ENCODE measurements around the gene BCOR.

The BCOR gene

DNA sequence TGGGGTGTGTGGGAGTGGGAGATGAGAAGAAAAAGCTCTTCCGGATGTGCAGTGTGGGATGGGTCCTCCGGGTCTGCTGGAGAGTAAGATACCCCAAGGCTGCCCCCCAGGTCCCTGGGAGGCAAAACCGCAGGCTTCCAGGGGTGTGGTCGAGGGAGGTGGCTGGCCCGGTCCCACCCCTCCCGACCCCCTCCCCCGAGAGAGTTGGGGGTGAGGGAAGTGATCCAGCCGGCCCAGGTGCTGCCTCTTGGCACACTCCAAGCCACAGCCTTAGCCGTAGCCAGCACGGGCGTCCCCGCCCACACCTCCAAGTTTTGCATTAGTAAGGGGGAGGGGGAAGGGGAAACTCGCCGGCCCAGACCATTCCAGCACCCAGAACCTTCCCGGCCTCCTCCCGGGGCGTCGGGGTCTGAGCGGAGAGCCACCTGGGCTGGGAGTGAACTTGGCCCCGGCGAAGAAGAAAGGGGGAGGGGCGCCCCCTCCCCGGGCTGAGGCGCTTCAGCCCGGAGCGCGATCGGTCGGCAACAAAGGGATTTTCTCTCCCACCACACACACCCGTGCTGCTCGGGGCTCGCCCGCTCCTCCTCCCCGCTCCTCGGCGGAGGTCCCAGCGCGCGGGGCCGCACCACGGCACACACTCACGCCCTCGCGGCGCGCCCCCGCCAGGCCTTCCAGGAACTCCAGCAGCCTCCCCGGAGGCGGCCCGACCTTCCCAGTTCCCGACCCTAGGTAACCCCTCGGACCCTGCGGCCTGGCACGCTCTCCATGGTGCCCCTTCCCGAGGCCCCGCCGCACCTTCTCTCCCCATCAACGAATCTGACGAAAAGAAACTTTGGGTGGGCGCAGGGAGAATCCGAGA is 14.4 kb downstream of the BCOR start:
- DNase-seq = no peak

DNA sequence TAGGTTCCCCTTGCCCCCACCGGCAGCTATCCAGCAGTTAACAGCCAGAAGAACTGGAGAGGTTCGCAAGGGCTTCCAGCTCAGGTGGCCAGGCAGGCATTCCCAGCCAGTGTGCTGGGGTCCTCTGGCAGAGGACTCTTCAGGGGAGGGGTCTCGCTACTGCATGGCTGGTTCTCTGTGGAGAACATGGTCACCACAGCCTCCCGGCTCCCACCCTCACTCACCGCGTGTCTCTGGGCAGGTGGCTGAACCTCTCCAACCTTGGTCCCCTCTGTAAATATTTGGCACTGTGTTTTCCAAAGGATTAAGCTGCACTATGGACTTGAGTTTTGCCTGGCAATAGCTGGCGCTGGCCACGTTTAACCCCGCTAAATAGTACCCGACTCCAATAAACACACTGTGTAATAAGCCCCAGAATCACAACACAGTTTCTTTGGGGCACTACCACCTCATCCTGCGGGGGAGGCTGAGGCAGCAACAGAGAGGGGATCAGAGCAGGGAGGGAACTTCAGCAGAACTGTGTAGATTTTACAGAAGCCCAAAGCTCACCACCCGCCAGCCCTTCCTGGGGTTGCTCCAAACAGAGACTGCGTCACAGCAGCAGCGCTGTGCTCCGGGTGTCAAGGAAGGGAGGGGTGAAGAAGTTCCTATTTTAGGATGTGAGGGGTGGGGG is 15.2 kb downstream of the BCOR start:
- no peak for DNase-seq

DNA sequence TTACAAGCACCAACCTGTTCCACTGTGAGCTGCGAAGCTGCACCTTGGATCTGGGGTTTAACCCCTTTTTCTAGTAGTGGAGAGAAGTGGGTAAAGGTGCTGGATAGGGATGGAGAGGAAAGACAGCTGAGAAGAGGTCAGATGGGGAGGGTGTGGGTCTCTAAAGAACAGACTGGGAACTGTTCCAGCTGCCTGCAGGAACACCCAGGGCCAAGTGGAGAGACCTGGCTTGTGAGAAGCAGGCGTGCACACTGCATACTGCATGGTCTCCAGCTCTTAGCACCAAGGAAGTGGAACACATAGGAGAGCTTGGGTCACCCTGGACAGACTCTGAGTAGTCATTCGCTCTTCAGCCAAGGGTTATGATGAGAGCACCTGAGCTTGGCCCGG is 16.1 kb downstream of the BCOR start:
- no peak for DNase-seq

DNA sequence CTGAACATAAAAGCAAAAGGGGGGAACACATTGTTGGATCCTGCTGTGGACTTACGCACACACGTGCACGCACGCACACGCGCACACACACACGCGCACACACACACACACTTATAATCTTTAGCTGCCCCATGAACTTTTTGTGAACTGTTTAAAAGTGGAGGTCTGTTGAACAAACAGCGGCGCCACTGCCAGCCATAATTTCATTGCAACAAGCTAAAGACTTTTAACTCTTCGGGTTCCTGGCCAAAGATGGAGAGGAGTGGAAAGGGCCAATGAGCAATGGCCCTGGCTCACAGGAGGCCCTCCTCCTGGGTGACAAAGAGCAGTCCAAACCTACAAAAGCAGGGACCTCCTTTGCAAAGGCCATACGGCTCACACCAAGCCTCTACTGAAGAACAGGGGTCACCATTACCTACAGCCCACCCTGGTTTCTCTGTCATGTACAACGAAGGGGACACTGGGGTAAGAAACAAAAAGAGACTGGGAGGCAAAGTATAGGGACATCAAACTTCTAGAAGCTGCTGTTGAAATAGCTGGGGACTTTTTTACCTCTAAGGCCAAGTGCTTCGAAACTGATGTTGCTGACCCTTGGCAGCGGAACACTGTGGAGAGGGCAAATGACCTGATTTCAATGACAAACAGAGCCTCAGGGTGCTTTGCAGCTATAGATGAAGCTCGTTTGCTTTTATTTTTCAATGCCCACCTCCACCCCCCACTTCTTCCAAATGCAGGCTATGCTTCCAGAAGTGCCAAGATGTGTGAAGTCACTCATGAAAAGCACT is 16.7 kb downstream of the BCOR start:
- DNase-seq = no peak

DNA sequence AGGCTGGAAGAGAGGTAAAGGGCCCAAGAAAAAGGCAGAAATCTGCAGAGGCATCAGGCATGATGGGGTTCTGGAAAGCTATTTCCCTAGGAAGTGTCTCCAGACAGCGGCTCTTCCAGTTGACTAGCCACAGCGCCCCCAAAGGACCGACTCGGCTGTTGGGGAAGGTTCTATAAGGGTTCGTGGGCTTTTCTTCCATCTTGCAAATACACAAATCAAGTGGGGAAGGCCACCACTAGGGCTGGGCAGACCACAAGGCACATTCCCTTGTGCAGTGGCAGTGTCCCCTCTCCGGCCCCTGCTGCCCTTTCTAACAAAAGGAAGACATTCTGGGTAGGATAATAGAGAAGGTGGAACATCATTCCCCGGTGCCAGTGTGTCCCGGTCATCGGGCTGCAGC is 18.2 kb downstream of the BCOR start:
- no peak for DNase-seq

DNA sequence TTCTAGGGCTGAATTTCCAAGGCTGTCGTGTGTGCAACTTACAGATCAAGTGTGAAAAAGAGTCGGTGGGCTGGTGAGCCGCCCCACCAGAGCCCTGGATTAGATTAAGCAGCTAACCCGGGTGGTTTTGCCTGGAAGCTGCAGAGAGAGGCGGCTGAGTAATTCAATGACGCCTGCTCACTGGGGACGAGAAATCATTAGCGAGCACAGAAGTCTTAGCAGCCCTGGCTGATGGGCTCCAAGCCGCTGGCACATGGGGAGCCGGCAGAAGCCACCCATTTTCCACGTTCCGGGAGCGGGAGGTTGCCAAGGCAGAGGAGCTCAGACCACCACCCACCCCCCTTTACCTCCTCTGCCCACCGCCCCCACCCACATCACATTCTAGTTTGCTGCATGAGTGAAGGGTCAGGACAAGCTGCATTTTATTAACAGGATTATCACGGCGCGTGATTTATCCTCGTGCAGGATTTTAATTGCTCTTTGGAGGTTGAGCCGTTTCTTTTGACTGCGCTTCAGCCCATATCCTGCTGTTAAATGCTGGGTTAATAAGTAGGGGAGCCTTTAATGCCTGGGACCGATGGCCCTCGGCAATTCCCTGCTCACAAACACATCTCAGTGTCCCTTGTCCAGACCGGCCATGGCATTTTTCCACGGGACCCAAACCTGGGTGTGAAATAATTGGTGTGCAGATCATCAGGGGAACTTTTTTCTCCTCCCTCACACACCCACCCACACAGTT is 19.1 kb downstream of the BCOR start:
- no peak for DNase-seq

DNA sequence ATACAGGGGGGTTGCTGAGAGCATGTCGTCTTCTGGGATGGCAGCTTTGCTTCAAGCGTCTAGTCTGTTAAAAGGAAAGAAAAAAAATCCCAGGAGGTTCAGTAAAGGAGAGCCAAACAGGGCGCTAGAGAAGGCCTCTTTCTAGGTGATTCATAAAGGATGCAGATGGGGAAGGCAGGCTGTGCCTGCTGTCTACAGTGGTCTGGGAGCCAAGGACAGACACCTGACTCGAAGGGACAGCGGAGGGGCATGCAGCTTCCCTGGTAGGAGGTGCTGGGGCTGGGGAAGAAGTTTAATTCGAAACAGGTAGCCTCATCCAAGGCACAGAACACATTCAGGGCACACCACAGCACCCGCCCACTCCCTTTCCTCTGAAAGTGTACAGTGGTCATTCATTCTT is 19.9 kb downstream of the BCOR start:
- no peak for DNase-seq

DNA sequence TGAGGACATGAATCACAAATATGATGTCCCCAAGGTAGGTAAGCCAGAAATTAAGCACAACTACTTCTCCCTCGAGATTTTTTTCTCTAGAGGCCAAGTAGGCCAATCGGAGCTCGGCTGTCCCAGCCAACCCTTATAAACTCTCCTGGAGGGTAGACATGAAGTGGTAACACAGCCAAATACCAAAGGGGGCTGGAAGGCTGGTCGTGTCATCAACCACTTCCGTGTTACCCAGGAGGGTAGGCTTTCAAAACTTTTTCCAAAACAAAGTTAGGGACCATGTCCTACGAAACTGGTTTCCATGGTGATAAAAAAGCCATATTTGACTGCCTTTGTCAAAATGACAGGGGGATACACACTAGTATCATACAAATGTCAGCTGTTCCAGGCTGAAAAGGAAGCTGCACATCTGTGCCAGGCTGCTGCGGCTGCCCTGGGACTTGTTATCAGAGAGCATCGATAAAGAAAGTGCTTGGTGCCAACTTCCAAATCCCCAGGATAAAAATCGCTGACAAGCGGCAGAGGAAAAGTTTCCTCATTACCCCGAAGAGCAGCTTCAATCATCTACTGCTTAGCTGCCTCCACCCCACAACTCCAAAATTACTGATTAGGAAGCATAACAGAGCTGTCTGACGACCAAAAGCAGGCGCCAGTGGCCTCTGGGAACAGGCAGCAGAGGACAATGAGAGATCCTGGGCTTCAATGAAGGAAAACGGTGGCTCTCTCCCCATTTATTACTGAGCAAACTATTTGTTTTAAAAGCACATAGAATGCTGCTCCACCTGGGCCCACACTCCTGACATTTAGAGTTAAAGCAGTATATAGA is 20.8 kb downstream of the BCOR start:
- no peak for DNase-seq

DNA sequence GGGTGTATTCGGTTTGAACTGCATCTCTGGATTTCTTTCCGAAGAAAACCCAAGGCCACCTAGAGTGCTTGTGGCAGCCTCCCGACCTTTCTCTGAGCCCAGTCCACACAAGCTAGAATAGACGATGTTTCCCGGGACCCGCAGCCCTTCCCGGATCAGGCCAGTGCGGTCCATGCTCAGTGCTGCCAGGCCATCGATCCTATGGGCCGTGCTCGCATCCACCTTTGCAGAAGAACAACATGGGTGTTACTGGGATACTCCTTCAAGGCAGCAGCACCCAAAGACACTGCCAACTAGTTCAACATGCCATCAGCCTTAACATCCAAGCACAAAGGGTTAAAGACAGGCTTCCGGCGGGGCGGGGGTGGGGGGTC is 22.8 kb downstream of the BCOR start:
- no peak for DNase-seq

DNA sequence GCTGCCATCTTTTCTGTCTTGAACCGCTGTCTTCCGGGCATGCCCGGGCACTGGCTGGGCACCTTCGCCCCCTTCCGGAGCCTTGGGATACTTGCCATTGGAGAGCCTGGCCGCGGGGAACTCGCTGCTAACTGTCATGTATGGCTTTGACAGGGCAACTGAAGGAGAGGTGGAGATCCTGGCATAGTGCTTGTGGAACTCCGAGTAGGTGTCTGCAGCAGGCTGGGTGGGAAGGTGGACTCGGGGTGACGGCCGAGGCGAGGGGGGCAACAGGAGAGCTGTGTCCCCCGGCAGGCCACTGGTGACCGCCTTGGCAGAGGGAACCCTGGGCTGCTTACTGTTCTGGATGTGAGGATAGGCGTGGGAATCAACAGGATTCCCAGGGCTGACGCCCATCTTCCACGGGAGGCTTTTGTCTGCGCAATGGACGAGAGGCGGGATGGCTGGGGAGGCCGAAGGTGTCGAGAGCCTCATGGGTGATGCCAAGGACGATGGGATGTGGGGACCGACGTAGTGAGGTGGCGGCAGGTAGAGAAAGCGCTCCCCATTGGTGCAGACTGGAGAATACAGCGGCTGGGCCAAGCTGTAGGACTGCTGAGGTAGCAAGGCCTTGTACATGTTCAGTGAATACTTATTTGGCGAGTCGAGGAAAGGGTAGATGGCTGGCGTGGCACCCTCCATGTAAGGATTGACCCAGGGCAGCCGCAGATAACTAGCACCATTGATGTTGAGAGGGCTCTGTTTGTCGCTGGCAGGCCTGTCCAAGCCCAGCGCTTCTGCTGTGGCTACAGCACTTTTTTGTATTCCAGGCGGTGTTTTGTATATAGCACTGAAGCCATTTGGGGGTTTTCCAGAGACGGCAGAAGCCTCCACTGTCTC is 23.4 kb downstream of the BCOR start:
- no peak for DNase-seq

DNA sequence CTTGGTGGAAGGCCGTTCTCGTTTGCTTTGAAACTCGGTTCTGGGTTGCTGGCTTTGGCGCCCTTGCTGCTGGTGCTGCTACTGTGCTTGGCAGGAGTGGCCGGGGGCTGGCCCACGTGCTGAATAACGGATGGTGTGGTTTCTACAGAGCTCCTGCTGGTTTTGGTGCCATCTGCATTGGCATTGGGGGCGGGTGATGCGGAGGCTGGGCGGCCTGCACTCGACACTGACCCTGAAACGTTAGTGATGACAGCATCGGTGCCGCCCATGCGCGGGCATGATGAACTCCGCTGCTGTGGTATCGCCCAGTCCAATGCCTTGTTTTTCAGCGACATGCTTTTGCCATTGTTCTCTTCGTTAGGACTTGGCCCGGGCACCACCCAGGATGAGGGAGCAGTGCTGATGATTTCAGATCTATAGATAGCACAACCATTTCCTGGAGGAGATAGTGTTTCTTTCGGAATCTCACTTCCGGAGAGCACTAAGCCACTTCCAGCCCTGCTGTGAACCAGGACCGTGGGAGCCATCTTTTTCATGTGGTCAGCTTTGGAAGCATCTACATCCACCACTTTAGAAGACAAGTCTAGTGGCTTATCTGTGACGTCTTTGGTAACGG is 24.2 kb downstream of the BCOR start:
- no peak for DNase-seq

DNA sequence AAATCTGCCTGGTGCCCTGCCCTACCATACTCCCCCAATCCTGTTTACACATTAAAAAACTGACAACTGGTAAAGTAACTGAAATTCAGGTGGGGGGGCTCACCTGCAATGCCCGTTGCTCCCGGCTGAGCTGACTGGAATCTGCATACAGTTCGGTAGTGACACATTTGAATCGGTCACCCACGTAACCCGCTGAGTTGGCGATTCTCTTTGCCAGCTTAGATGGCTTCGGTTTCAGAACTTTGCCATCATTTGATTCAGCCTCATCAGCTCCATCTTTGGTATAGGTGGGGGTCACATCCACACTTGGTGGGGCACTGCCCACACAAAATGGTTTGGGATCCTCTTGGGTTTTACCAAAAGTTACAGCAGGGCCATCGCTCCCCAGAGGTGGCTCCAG is 25.5 kb downstream of the BCOR start:
- no peak for DNase-seq

DNA sequence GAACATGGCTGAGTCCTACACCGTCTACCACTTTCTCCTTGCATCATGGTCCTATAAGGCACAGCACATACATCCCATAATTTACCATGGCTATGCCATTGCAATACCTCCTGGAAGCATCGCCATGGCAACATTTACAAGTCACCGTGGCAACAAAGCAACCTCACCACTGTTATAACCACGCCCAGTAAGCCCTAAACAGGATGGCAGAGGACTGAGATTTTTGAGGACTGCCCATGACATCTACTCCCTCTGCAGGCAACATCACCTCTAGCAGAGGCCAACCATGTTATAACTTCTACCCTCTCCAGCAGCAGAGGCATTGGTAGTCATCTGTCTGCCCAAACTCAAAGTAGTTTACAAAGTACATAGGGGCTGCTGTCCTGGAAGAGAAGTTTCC is 29.7 kb downstream of the BCOR start:
- no peak for DNase-seq

DNA sequence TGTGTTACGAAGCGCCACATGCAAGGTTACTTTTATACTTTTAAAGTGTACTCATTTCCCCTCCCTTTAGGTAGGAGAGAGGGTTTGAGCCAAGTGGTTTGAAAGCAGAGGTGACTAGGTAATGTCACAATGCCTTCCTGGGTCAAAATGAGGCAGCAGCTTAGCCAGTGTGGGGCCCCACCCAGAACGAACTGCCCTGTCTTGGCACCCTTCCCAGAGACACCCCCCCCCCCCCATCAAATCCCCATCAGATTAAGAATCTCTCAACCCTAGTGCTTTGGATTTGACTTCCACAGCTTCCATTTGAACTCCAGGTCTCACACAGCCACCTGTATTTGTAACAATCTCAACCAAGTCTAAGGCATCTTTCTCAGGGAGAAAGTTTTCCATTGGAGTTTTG is 31.1 kb downstream of the BCOR start:
- no peak for DNase-seq

DNA sequence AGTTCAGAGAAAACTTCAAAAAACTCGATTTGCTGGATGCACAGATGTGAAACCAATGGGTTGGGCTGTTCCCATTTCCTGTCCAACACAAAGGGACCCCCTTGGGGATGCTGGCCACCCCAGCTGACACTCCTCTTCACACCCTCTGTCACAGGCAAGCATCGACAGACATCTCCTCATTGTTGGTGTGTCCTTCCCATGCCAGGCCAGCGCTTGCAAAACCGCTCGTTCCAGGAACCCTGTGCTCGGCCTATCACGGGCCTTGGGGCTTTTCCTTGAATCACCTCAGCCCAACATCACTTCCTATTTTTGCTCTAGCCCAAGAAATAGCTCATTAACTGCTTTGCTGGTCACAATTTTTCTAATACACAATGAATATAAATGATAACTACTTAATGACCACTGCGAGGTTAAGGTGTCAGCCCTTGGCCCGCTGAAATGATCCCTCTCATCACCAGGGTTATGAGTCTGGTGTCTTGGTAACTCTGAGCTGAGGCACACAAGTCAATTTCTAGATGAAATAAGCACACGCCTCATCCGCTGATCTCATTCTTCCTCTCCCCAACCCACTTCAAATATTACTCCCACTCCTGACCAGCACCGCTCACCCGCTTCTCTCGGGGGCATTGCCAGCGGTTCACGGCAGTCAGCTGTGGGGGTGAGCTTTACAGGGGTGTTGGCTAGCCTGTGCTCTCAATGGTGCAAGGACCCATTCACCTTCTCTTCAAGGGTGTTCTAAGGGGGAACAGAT is 32.3 kb downstream of the BCOR start:
- DNase-seq = no peak

DNA sequence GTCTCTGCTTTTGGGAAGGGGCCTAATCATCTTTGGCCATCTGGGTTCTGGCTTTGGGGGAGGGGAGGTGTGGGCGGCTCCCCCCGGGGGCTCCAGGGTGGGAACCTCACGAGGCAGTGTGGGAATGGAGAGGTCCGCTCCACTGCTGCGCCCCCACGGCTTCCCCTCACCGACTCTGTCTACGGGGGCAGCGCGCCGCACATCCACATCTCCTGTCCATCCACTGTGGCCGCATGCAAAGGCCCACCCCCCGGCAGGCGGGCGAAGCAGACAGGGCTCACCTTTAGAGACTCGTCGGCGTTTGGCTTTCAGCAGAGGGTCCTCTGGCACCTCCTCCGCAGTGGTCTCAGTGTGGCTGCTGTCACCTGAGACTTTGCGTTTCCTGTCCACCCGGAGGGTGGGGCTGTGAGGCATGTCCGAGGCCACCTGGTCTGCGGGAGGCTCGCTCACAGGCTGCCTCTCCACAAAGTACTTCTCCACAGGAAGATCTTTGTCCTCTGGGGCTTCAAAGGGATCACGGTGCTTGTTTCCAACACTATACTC is 33.6 kb downstream of the BCOR start:
- no peak for DNase-seq

DNA sequence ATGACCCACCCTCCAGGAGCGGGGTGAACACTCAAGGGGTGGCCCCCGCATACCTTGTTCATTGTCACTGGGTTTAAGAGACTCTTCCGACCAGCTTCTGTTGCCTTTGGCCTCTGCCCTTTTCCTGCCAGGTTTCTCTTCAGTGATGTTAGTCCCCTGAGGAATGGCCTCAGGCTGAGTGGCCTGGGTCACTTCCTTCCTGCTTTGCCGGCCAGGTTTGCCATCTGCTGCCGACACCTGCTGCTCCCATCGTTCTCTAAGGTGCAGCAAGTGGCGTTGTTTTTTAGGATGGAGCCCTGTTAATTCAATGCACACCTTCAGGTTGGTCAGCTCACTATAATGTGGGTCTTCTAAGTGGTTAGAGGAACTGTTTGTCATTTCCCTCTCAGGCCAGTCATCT is 34.2 kb downstream of the BCOR start:
- DNase-seq = no peak

DNA sequence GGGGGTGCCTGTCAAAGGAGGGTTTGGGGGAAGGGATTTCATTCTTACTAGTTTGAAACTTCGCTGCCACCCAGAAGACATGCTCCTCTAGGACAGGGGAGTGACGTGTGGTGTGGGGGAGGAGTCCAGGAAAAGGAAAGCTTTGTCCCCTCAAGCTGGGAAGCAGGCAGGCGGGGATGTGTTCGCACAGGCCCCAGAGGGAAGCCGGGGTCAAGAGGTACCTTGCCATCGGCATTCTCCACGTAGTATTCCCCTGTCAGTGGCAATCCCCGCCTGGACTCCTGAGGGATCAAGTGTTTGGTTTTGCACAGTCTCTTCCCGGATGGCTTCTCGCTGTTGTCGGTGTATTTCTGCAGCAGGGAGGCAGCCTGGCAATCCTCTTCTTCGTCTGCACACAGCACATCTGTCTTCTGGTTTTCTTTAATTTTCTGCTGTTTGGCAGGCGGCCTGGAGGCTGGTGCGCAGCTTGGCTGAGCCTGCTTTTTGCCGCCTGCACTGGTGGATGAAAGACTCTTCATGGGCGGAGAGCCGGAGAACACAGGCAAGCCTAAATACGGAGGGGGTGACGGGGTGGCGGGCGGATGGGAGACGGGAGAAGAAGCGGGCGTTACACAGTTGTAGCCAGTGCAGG is 35.1 kb downstream of the BCOR start:
- no peak for DNase-seq

DNA sequence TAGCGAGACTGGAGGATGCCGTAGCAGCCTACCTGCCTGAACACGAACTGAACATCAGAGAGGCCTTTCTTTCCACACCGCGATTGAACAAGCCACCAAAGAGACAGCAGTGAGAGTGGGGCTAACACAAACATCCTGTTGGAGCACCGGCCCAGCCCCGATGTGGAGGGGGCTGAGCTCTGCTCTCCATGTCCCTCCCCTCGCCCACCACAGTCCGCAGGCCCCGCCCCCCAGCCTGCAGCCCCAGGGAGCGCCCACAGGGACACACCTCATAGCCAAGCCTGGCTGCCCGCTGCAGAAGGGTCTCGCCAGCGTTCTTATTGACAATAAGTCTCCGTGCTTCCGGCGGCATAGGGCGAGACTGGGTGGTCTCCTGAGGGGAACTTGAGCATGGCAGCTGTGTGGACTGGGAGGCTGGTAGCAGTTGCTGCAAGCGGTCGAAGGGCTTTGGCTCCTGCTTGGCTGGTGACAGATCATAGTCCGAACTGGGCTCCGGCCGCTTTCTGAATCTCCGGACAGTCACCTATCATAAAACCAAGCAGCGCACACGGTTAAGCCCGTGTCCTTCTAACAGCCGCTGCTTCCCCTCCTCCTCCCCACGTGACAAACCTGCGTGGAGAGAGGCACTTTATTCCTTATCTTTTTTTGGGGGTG is 35.8 kb downstream of the BCOR start:
- no peak for DNase-seq
